Activated naive CD4-positive, alpha-beta T cell treated with anti-CD3 and anti-CD28 coated beads, Interleukin-2, amount 50 U/mL, for 16 hours (primary cell): ENCODE data around the gene PRKAR2A.
"Not testable (repeated sequence)": the region's sequence is repeated elsewhere in the genome, so short reads cannot be mapped to it uniquely, and the experiment has no call there.

Source experiments
- DNase-seq: peaks from one replicate; pipeline ENCODE4 v3.0.0-alpha.2; 2020

PRKAR2A gene

DNA sequence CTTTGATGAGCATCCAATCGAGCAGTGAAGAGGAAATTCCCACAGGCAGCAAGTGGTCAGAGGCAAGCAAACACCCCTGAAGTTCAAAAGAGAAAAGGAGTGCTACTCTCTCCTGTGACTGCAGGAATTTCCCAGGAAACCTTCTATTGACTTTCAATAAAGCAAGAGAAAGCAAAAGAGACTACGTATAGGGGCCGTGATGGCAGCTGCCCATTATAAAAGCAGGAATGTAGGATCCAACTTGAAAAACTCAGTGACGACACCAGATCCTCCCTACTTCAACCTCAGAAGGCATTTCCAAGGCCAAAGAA lies 77.5 kb downstream of the PRKAR2A start:
- no peak for DNase-seq

DNA sequence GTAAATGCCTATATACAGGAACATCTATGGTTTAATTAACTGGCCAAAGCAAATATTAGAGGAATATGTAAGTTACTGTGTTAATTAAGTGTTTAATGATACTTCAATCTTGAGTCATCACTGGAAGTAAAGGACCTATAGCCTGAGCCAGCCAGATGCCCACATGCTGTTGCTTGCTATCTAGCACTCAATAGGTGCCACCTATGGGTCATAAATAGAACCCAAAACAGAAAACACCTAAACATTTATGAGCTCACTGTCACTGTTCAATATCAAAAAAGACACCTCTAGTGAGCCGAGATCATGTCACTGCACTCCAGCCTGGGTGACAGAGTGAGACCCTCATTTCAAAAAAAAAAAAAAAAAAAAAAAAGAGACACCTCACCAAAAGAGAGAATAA lies 82.3 kb downstream of the PRKAR2A start:
- no peak for DNase-seq

DNA sequence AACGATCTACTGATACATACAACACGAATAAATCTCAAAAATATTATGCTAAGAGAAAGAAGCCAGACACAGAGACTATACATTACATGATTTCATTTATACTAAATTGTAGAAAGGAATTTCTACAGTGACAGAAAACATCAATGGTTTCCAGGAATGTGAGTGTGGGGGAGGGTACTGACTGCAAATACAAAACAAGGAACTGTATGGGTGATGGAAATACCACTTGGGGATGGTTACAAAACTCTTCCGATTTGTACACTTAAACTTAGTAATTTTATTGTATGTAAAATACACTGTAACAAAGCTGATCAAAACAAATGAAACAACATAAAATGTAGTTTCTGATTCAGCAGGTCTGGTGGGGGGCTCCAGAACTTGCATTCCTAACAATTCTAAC lies 84.9 kb downstream of the PRKAR2A start:
- DNase-seq = no peak

DNA sequence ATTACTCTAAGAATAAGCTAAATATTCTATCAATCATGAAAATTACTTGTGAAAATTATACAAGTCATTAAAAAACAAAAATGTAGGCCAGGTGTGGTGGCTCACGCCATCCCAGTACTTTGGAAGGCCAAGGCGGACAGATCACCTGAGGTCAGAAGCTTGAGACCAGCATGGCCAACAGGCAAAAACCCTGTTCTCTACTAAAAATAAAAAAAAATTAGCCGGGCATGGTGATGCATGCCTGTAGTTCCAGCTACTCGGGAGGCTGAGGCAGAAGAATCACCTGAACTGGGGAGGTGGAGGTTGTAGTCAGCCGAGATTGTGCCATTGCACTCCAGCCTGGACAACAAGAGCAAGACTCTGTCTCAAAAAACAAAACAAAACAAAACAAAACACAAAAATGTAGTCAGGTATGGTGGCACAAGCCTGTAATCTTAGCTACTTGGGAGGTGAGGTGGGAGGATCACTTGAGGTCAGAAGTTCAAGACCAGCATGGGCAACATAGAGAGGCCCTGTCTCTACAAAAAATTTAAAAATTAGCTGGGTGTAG lies 87.6 kb downstream of the PRKAR2A start:
- not testable (repeated sequence) for DNase-seq

DNA sequence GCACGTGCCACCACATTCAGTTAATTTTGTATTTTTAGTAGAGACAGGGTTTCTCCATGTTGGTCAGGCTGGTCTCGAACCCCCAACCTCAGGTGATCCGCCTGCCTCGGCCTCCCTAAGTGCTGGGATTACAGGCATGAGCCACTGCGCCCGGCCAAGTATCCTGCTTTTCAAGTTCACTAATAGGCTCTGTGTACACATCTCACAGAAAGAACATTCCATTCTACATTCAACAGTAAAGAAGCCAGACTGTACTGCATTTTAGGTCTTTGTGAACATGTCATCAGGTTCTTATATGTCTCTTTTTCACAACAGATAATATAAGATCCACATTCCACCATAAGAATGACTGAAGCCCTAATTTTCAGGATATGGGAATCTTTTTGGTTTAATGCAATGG lies 88.1 kb downstream of the PRKAR2A start:
- DNase-seq = not testable (repeated sequence)

DNA sequence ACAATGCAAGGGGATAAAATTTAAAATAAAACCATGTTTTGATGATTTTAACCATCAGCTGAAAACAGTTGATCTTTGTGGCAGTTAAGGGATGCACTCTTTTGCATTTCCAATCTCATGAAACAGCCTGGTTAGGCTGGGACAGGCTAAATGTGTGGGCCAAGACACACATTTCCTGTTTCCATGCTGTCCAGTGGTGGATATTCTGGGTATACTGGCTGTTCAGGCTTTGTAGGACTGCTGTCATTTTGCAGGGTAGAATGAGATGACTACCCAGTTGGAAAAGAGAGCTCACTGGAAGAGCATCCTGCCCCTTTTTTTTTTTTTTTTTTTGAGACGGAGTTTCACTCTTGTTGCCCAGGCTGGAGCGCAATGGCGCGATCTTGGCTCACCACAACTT lies 88.6 kb downstream of the PRKAR2A start:
- no peak for DNase-seq

DNA sequence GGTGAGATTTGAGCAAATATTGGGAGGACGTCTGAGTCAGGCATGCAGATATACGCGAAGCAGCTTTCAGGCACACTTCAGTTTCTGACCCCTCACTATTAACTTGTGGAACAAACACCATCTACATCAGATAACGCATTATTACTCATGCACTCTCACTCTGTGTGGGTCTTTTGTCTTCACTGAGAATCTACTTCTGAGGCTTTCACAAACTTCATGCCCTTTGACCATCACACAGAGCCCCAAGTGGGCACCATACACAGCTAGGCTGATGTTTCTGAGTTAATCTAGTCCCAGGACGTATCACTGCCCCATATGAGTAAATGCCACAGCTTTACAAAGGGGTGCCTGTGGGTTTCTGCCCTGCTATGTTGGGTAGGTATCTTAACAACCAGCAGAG lies 91.0 kb downstream of the PRKAR2A start:
- no peak for DNase-seq

DNA sequence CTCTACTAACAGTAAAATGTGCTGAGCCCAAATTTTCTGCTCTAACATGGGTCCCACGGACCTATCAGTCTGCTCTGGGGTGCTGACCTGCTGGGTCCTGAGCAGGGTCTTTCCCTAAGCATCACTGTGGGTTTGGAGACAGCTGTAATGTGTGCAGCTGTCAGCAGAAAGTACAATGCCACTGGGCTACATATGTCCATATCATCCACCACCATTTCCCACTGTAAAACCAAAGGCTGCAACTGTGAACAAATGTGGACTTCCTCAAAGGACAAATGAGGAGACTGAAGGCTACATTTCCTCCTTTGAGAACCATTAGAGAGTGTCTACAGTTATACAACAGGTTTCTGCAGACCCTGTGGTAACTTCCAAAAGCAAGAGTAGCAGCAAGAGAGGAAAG lies 96.8 kb downstream of the PRKAR2A start:
- DNase-seq = no peak

DNA sequence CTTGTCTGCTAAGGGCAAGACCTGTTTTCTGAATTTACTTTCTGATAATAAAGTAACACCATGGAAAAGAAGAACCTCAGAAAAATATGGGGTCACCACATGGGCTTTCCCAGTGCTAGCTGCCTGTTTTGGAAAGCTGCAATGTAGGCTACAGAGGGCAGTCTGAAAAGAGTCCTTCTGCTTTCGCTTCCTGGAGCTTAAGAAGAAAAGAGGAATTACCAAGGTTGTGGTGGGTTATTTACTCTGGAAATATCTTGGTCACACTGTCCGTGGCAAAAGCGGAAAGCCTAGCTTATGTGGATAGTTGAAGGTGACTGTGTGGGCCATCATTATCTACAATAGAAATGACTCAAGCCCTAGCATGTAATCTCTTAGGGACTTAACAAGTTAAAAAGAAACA lies 98.9 kb downstream of the PRKAR2A start:
- DNase-seq = no peak

DNA sequence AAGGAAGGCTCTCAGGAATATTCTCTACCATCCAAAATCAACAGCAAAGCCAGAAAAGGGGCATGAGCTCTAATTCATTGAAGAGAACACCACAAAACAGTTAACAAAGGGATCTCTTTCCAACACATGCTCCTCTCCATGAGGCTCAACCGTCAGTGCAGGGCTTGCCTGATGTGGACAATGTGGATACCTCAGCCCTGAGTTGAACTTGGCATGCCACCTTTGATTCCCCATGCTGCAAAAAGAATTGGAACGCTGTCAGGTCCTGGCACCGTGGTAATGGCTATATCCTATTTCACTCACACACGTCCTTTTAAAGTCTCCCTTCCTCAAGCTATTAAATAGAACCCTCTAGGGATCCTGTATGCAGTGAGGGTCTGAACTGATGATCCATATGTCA lies 100.0 kb downstream of the PRKAR2A start:
- no peak for DNase-seq

DNA sequence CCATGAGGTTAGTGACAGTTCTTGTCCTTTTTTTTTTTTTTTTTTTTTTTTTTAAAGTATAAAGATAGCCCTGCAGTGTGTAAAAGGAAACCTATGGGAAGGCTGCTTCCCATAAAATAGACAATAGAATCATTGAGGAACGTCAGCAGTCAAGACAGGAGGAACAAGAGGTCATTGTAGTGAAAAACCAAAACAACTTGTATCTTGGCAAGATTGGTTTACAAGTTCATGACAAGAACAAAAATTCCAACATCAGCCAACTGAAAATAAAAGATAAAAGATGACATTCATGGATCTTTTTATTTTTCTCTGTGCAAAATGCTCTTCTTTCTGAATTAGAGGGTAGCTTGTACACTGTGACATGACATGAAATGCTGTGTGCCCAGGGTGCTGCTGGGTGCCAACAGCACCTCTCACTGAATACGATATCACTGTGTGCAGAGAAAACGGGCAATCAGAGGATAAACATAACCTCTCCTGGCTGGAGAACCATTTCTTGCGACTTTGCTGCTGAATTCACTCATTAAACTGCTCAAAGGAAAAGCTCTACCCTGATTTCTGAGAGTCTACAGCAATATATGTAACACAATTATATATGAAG lies 100.6 kb downstream of the PRKAR2A start:
- no peak for DNase-seq

DNA sequence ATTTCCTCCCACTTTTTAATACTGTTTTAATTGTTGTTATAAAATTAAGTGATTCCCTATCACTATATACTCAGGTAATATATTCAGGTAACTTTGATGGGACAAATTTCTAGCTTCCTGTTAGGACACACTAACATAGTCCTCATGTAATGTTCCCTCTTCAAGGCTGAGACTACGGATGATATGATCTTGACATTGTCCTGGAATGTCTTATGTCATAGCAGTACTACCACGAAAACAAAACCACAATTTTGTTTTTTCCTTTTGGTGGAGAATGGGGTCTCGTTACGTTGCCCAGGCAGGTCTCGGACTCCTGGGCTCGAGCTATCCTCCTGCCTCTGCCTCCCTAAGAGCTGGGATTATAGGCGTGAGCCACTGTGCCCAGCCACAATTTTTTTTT lies 103.9 kb downstream of the PRKAR2A start:
- DNase-seq = no peak

DNA sequence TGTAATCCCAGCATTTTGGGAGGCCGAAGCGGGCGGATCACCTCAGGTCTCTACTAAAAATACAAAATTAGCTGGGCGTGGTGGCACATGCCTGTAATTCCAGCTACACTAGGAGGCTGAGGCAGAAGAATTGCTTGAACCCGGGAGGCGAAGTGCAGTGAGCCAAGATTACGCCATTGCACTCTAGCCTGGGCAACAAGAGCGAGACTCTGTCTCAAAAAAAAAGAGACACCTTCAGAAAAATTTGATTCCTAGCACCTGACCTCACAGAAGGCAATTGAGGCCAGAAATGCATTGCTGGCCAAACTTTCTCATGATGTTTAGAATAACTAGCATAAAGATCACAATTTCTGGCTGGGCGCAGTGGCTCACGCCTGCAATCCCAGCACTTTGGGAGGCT lies 106.4 kb downstream of the PRKAR2A start:
- not testable (repeated sequence) for DNase-seq

DNA sequence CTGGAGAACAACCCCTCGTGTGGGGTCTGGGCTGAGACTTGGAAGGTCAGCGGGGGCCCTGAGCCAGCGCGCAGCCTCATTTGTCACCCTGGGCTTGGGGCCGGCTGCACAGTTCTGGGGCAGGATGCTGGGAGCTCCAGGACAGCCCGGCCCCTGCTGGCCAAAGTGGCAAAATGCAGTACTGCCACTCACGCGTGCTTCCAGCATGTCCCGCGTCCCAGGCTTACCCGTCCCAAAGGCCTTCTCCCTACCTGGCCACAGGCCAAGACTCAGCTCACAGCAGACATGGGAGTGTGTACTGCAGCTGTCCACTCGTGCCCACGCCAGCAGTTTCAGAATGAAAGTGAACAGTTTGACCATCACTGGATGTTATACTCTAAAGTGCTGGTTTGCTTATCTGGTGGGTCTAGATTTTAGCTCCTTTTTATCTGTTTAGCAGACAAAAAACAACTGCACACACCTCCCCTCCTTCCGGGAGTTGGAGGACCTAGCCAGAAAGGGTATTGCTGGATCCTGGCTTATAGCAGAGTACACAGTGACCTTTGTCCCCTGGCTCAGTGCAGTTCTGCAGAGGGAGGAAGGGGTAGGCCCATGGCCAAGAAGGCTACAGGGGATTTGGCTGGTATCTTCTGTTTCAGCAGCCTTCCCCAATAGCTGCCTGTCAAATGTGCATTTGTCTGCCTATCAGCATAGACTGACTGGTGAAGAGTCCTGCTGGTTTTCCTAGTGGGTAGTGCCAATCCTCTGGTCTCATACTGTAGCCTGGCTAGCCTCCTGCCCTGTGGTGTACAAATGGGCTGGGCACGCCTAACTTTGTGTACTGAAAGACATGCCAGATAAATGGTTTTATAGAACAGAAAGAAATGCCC lies 107.5 kb downstream of the PRKAR2A start:
- DNase-seq = peak; percentile 49

DNA sequence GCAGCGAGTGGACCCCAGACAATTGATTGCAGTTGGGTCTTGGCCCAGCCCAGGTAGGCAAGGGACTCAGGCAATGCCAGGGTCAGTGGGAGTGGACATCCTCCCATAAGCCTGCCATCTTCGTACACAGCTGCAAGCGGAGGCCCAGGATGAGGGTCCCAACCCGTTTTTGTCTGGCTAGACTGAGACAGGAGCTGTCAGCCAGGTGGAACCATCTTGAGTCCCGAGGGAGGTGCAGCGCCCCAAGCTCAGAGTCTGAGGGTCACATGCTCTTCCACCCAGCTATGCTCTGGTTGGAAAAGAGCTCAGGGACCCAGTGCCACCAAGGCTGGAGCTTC lies 108.1 kb downstream of the PRKAR2A start:
- DNase-seq = no peak

DNA sequence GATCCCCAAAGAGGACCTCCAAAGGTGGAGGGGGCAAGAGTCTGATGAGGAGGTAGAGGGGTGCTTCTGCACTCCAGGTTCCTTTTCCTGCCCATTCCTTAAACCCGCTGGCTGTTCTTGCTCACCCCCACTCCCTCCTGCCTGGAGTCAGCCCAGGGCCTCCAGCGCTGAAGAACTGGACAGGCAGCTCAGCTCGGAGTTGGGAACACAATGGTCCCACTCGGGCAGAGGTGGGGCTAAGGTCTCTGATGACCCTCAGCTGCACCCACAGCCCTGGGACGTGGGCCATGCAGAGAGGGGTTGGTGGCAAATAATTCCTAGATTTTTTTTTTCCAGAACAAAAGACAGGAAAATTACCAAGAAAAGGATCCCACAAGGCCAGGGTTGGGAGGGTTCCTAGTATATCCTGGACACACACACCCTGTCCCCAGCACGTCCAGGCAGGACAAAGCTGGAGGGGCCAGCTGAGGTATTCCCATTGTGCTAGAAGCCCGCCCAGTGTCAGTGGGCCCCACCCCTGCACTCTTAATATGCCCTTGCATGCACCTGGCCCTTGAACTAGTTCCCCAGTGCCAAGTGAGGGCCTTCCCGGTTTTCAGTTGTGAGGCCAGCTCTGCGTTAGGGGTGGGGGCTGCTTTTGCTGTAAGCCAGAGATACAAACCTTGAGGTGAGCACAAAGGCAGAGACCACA lies 108.6 kb downstream of the PRKAR2A start:
- DNase-seq = no peak

DNA sequence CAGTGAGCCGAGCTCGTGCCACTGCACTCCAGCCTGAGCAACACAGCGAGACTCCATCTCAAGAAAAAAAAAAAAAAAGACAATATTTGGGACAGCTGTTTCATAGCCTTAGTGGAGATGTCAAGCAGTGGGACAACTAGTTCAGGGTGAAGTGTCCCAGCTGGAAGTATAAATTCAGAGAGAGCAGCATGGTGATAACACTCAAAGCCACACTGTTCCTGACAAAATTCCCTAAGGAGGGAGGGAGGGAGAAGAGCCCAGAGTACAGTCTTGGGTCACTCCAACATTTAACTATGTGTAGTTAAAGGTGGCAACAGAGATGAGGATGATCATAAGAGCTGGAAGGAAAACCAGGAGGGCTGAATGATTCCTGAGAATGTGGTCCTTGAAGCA lies 109.5 kb downstream of the PRKAR2A start:
- DNase-seq = no peak

DNA sequence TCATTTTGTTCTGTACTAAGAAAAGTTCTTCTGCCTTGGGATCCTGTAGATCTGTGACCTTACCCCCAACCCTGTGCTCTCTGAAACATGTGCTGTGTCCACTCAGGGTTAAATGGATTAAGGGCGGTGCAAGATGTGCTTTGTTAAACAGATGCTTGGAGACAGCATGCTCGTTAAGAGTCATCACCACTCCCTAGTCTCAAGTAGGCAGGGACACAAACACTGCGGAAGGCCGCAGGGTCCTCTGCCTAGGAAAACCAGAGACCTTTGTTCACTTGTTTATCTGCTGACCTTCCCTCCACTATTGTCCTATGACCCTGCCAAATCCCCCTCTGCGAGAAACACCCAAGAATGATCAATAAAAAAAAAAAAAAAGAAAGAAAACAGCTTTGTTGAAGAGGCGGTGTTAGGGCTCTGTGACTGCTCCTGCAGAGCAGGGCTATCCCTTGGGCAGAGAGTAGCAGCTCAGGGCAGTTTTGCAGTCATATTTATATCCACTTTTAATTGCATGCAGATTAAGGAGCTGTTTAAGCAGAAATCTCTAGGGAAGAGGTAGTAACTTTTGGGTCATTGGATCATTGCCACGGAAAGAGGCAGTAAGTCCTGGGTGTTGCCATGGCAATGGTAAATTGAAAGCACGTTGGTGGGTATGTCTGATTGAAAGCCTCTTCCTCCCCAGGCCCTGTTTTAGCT lies 112.5 kb downstream of the PRKAR2A start:
- DNase-seq = not testable (repeated sequence)

DNA sequence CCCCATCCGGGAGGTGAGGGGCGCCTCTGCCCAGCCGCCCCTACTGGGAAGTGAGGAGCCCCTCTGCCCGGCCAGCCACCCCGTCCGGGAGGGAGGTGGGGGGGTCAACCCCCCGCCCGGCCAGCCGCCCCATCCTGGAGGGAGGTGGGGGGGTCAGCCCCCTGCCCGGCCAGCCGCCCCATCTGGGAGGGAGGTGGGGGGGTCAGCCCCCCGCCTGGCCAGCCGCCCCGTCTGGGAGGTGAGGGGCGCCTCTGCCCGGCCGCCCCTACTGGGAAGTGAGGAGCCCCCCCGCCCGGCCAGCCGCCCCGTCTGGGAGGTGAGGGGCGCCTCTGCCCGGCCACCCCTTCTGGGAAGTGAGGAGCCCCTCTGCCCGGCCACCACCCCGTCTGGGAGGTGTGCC lies 113.1 kb downstream of the PRKAR2A start:
- DNase-seq = not testable (repeated sequence)

DNA sequence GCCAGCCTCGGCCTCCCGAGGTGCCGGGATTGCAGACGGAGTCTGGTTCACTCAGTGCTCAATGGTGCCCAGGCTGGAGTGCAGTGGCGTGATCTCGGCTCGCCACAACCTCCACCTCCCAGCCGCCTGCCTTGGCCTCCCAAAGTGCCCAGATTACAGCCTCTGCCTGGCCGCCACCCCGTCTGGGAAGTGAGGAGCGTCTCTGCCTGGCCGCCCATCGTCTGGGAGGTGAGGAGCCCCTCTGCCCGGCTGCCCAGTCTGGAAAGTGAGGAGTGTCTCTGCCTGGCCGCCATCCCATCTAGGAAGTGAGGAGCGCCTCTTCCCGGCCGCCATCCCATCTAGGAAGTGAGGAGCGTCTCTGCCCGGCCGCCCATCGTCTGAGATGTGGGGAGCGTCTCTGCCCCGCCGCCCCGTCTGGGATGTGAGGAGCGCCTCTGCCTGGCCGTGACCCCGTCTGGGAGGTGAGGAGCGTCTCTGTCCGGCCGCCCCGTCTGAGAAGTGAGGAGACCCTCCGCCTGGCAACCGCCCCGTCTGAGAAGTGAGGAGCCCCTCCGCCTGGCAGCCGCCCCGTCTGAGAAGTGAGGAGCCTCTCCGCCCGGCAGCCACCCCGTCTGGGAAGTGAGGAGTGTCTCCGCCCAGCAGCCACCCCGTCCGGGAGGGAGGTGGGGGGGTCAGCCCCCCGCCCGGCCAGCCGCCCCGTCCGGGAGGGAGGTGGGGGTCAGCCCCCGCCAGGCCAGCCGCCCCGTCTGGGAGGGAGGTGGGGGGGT lies 113.7 kb downstream of the PRKAR2A start:
- not testable (repeated sequence) for DNase-seq

DNA sequence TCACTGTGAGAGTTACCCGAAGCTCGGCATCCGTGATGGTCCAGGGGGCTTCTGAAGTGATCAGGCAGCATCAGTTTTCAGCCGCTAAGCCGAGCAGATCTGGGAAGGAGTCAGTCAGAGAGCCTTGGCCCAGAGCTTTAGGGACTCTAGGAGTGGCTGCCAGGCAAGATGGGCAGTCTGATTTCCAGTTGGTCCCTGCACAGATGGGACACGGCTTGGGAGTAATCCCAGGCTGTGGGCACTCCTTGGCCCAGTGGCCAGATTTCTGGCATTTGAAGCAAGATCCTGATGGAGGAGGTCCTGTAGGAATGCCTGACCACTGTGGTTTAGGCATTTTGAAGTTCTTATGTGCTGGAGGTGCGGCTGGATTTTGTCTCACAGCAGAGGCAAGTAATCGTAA lies 120.2 kb downstream of the PRKAR2A start:
- no peak for DNase-seq

DNA sequence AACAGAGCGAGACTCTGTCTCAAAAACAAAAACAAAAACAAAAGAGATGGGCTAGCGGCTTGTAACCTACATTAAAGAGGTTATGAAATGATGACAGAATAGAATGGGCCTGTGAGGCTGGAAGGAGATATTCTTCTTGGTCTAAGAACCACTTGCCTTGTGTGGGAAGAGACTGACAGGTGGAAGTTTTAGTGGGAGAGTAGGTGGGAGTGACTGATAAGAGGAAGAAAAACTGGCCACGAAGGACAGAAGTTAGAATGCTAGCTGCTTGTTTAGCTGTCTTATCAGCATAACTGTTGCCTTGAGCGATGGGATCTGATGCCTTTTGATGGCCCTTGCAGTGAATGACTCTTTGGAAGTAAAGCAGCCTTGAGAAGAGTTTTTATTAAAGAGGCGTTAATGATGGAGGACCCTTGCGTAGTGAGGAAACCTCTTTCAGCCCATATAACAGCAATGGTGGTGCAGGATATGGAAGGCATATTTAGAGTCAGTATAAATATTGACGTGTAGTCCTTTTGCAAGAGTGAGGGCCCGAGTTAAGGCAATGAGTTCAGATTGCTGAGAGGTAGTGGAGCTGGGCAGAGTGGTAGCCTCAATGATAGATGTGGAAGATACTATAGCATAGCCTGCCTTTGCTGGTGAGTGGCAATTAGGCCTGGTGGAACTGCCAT lies 122.4 kb downstream of the PRKAR2A start:
- DNase-seq = not testable (repeated sequence)
